GM23248 (cell line): Measurements from ENCODE around the gene TRAPPC5. TPM values are rescaled to one million over a fixed set of nuclear protein-coding genes. Genes with fewer than 3 reads are reported as not detected.

Experiments used
- DNase-seq: peaks from one replicate; pipeline ENCODE4 v3.0.0-alpha.2; 2015
- H2AFZ ChIP-seq: fragments of 200-600 bp; sonication (generic); 2 replicates; pipeline ENCODE4 v1.6.1; 2016; ENCODE audit warnings: antibody characterized with exemption
- H3F3A ChIP-seq: fragments of 200-600 bp; sonication (generic); 2 replicates; pipeline ENCODE4 v1.6.1; 2016; ENCODE audit warnings: mild to moderate bottlenecking, antibody characterized with exemption, mixed run types; ENCODE audit not compliant: insufficient read depth
- H3K27ac ChIP-seq: fragments of 200-600 bp; sonication (generic); 2 replicates; pipeline ENCODE4 v1.5.1; 2016; ENCODE audit warnings: mild to moderate bottlenecking
- H3K27me3 ChIP-seq: fragments of 200-600 bp; sonication (generic); replicated peaks from 2 replicates; pipeline ENCODE4 v1.6.1; 2016; ENCODE audit warnings: mild to moderate bottlenecking; ENCODE audit not compliant: insufficient read depth
- H3K36me3 ChIP-seq: fragments of 200-600 bp; sonication (generic); 2 replicates; pipeline ENCODE4 v1.6.1; 2016; ENCODE audit warnings: low read depth, mild to moderate bottlenecking
- H3K4me1 ChIP-seq: fragments of 200-600 bp; sonication (generic); 2 replicates; pipeline ENCODE4 v1.6.1; 2016; ENCODE audit warnings: mild to moderate bottlenecking; ENCODE audit not compliant: insufficient read depth
- H3K4me2 ChIP-seq: fragments of 200-600 bp; sonication (generic); one replicate; pipeline ENCODE4 v1.6.1; 2016; ENCODE audit warnings: mild to moderate bottlenecking; ENCODE audit not compliant: unreplicated experiment
- H3K4me3 ChIP-seq: fragments of 200-600 bp; sonication (generic); 2 replicates; pipeline ENCODE4 v1.5.1; 2016; ENCODE audit warnings: mild to moderate bottlenecking
- H3K79me2 ChIP-seq: fragments of 200-600 bp; sonication (generic); 2 replicates; pipeline ENCODE4 v1.6.1; 2016; ENCODE audit warnings: mild to moderate bottlenecking; ENCODE audit not compliant: insufficient read depth
- H3K9ac ChIP-seq: fragments of 200-600 bp; sonication (generic); 2 replicates; pipeline ENCODE4 v1.6.1; 2016; ENCODE audit warnings: mild to moderate bottlenecking
- H3K9me2 ChIP-seq: fragments of 200-600 bp; sonication (generic); 2 replicates; pipeline ENCODE4 v1.6.1; 2016; ENCODE audit warnings: mixed run types, mild to moderate bottlenecking, moderate library complexity; ENCODE audit not compliant: insufficient read depth
- H3K9me3 ChIP-seq: fragments of 200-600 bp; sonication (generic); one replicate; pipeline ENCODE4 v1.6.1; 2017; ENCODE audit warnings: low read depth
- H4K20me1 ChIP-seq: fragments of 200-600 bp; sonication (generic); 2 replicates; pipeline ENCODE4 v1.6.0; 2016; ENCODE audit not compliant: insufficient read depth
- EZH2 ChIP-seq: fragments of 200-600 bp; sonication (generic); IDR thresholded peaks from 2 replicates; pipeline ENCODE4 v1.6.1; 2018; ENCODE audit warnings: antibody characterized with exemption, mild to moderate bottlenecking; ENCODE audit not compliant: insufficient read depth, poor library complexity, severe bottlenecking
- EZH2phosphoT487 ChIP-seq: fragments of 200-600 bp; sonication (generic); IDR thresholded peaks from 2 replicates; pipeline ENCODE4 v1.6.1; 2018; ENCODE audit warnings: antibody characterized with exemption, moderate library complexity, mild to moderate bottlenecking, low read depth; ENCODE audit not compliant: insufficient read depth
- WGBS, 2 experiments: methylation state at CpG; one replicate each; pipeline ENCODE4 v1.1.6; 2015 to 2017; ENCODE audit warnings: low lambda C conversion rate in 2 of 2, low coverage in 1 of 2; ENCODE audit errors: missing lambda C conversion rate in 2 of 2; 5-methylcytosine and 5-hydroxymethylcytosine counted together
- in situ Hi-C: fragments of 300-500 bp; cut with MboI; formaldehyde crosslinking; loops from 2 replicates; pipeline ENCODE4 v1.15.0; 2020
- polyA plus RNA-seq: library from polyadenylated mRNA; unstranded; fragments of >200 nt; fragmentation: Nextera tagmentation; extraction: Ambion mirVana; gene quantifications from 2 replicates; pipeline ENCODE4 v1.2.1, GENCODE V29; 2016
- total RNA-seq: library from RNA; depleted of rRNA; stranded (reverse); fragments of >200 nt; shearing (Covaris generic); gene quantifications from 2 replicates; pipeline ENCODE4 v1.2.3, GENCODE V29; 2014; rRNA removed

Gene TRAPPC5
- total and polyA plus RNA-seq, 2 experiments from 2014 or later = 68.1 to 207 TPM

DNA sequence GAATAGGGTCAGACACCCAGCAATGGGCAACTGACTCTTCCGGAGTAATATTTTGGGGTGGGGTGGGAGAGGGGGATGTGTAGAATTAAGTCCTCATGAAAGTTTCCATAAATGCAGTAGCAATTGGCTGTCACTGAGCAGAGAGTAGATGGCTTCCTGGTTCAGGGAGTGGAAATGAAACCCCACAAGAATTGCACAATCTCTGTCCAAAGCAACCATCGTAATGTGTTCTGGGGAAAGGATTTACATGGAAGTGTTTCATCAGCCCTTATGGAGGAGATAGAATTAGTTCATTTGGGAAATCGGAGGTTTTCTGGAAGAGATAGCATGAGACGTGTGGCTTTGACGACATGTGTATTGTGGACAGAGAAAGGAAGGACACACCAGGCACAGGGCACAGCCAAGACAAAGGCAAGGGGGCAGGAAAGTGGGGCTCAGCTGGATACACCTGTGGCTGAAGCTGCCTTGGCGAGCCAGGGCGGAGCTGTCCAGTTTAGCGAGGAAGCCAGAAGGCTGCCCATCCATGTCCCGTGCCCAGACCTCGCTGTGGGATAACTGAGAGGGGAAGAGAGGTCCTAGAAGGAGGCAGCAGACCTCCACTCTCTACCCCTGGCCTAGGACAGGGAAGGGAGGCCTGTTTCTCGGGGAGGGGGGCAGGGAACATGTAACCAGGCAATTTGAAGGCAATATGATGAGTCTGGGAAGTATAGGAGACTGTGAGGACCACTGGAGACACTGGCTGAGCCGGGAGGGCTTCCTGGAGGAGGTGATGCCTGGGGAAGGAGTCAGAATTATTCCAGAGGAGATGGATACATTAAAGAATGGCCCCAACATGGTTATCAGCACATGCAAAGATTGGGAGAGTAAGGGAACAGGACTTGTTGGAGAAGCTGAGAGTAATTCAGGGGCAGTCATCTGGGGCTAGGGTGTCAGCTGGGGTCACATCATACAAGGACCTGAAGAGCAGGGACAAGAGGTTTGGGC is 53.9 kb downstream of the TRAPPC5 start:
- Histone ChIP-seq H3K36me3 (no peaks in the 10 kb centered on the region), H4K20me1 (no peaks in the 10 kb centered on the region), H3K4me1 (no peaks in the 10 kb centered on the region), H3K4me2 (no peak overlapping the region), H3K4me3 (no peak overlapping the region), H3K9me3 (no peaks in the 10 kb centered on the region), H3K27ac (no peak overlapping the region), H3K9ac (no peak overlapping the region), H3F3A (no peaks in the 10 kb centered on the region), H3K9me2 (no peaks in the 10 kb centered on the region), H3K27me3 (peaks cover 40% of the 10 kb centered on the region), H3K79me2 (no peaks in the 10 kb centered on the region), H2AFZ (no peak overlapping the region)
- in situ Hi-C loops = no loop called here
- DNase-seq = peak; percentile 37
- TF ChIP-seq EZH2 = no peak
- no peak for TF ChIP-seq EZH2phosphoT487
- WGBS, 2 experiments = 14 to 17% methylated on average over 12 of the region's 12 CpGs

DNA sequence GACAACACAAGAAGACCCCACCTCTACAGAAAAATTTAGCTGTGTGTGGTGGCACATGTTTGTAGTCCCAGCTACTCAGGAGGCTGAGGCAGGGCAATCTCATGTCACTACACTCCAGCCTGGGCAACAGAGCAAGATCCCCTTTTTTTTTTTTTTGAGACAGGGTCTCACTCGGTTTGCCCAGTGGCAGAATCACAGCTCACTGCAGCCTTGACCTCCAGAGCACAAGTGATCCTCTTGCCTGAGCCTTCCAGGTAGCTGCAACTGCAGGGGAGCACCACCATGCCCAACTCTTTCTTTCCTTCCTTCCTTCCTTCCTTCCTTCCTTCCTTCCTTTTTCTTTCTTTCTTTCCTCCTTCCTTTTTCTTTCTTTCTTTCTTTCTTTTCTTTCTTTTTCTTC is 55.5 kb downstream of the TRAPPC5 start:
- H2AFZ ChIP-seq = no peak overlapping the region

DNA sequence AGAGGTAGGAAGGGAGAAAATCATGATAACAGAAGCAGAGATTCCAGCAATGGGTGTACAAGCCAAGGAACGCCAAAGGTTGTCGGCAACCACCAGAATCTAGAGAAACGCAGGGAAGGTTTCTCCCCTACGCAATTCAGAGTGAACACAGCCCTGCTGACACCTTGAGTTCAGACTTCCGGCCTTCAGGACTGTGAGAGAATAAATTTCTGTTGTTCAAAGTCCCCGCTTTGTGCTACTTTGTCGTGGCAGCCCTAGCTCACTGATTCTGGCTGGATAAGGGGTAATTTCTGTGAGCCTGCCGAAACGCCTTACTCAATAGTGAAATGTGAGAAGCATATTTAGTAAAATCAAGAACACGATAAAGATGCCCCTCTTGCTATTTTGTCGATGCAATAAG is 56.6 kb downstream of the TRAPPC5 start:
- Histone ChIP-seq H3K36me3 (no peaks in the 10 kb centered on the region), H3K4me3 (no peak overlapping the region), H3K4me1 (no peaks in the 10 kb centered on the region), H3K27me3 (peaks cover 37% of the 10 kb centered on the region), H3K9me2 (no peaks in the 10 kb centered on the region), H3K9ac (no peak overlapping the region), H3K79me2 (no peaks in the 10 kb centered on the region), H3K4me2 (no peak overlapping the region), H2AFZ (no peak overlapping the region), H3K9me3 (no peaks in the 10 kb centered on the region), H3K27ac (no peak overlapping the region), H4K20me1 (no peaks in the 10 kb centered on the region), H3F3A (no peaks in the 10 kb centered on the region)
- 52 to 60% methylated on average over 11 of the region's 11 CpGs for WGBS, 2 experiments
- in situ Hi-C loops = no loop called here
- no peak for TF ChIP-seq EZH2phosphoT487
- TF ChIP-seq EZH2 = no peak
- DNase-seq = no peak

More for the DNA sequence above, 55.5 kb downstream of the TRAPPC5 start:
- Histone ChIP-seq H3K27ac (no peak overlapping the region), H3K4me1 (no peaks in the 10 kb centered on the region), H3K9me2 (no peaks in the 10 kb centered on the region), H3K36me3 (no peaks in the 10 kb centered on the region), H3K9me3 (no peaks in the 10 kb centered on the region), H3K9ac (no peak overlapping the region), H3K79me2 (no peaks in the 10 kb centered on the region), H3K27me3 (peaks cover 37% of the 10 kb centered on the region), H3F3A (no peaks in the 10 kb centered on the region), H3K4me2 (no peak overlapping the region), H3K4me3 (no peak overlapping the region), H4K20me1 (no peaks in the 10 kb centered on the region)
- in situ Hi-C loops = no loop called here
- TF ChIP-seq EZH2 (no peak), EZH2phosphoT487 (no peak)
- DNase-seq = no peak
- WGBS, 2 experiments = 0 to 8% methylated on average over 1 of the region's 1 CpG

Other genes starting within 250 kb of the TRAPPC5 start
- 4.0 and 5.2 TPM in 2 replicates for gene PEX11G, start 191.8 kb upstream of the TRAPPC5 start, total RNA-seq
- 6.0 and 6.2 TPM in 2 replicates for gene PEX11G, start 191.8 kb upstream of the TRAPPC5 start, polyA plus RNA-seq
- gene ZNF358, start 164.7 kb upstream of the TRAPPC5 start, total RNA-seq = 51.1 and 56.3 TPM in 2 replicates
- 11.4 and 12.0 TPM in 2 replicates for gene ZNF358, start 164.7 kb upstream of the TRAPPC5 start, polyA plus RNA-seq
- gene MCOLN1, start 158.2 kb upstream of the TRAPPC5 start, total RNA-seq = 4.9 and 5.9 TPM in 2 replicates
- 28.6 TPM in 2 replicates for gene MCOLN1, start 158.2 kb upstream of the TRAPPC5 start, polyA plus RNA-seq
- 86.6 and 116 TPM in 2 replicates for gene PNPLA6, start 145.1 kb upstream of the TRAPPC5 start, total RNA-seq
- gene PNPLA6, start 145.1 kb upstream of the TRAPPC5 start, polyA plus RNA-seq = 65.0 and 67.2 TPM in 2 replicates
- gene CAMSAP3, start 85.0 kb upstream of the TRAPPC5 start, total RNA-seq = not detected in 2 replicates
- gene CAMSAP3, start 85.0 kb upstream of the TRAPPC5 start, polyA plus RNA-seq = not detected in 2 replicates
- 30.7 and 33.0 TPM in 2 replicates for gene XAB2, start 51.3 kb upstream of the TRAPPC5 start, total RNA-seq
- gene XAB2, start 51.3 kb upstream of the TRAPPC5 start, polyA plus RNA-seq = 12.2 and 12.5 TPM in 2 replicates
- 7.6 and 13.5 TPM in 2 replicates for gene PET100, start 51.0 kb upstream of the TRAPPC5 start, total RNA-seq
- 189 and 199 TPM in 2 replicates for gene PET100, start 51.0 kb upstream of the TRAPPC5 start, polyA plus RNA-seq
- gene PCP2, start 47.1 kb upstream of the TRAPPC5 start, total RNA-seq = not detected in 2 replicates
- not detected in 2 replicates for gene PCP2, start 47.1 kb upstream of the TRAPPC5 start, polyA plus RNA-seq
- 1.8 TPM in 1 of 2 replicates, not detected in the other for gene STXBP2, start 43.7 kb upstream of the TRAPPC5 start, total RNA-seq
- gene STXBP2, start 43.7 kb upstream of the TRAPPC5 start, polyA plus RNA-seq = 1.4 and 2.0 TPM in 2 replicates
- gene RETN, start 11.8 kb upstream of the TRAPPC5 start, total RNA-seq = not detected in 2 replicates
- not detected in 2 replicates for gene RETN, start 11.8 kb upstream of the TRAPPC5 start, polyA plus RNA-seq
- not detected in 2 replicates for gene MCEMP1, start 3.7 kb upstream of the TRAPPC5 start, total RNA-seq
- not detected in 2 replicates for gene MCEMP1, start 3.7 kb upstream of the TRAPPC5 start, polyA plus RNA-seq
- not detected in 2 replicates for gene FCER2, start 21.3 kb downstream of the TRAPPC5 start, total RNA-seq
- gene FCER2, start 21.3 kb downstream of the TRAPPC5 start, polyA plus RNA-seq = 0.33 TPM in 1 of 2 replicates, not detected in the other
- not detected in 2 replicates for gene CLEC4G, start 51.3 kb downstream of the TRAPPC5 start, total RNA-seq
- gene CLEC4G, start 51.3 kb downstream of the TRAPPC5 start, polyA plus RNA-seq = not detected in 2 replicates
- not detected in 2 replicates for gene CD209, start 66.7 kb downstream of the TRAPPC5 start, total RNA-seq
- gene CD209, start 66.7 kb downstream of the TRAPPC5 start, polyA plus RNA-seq = not detected in 2 replicates
- not detected in 2 replicates for gene CLEC4M, start 82.4 kb downstream of the TRAPPC5 start, total RNA-seq
- gene CLEC4M, start 82.4 kb downstream of the TRAPPC5 start, polyA plus RNA-seq = not detected in 2 replicates
- gene EVI5L, start 149.4 kb downstream of the TRAPPC5 start, total RNA-seq = 24.3 and 26.8 TPM in 2 replicates
- 6.9 and 8.4 TPM in 2 replicates for gene EVI5L, start 149.4 kb downstream of the TRAPPC5 start, polyA plus RNA-seq
- gene PRR36, start 193.6 kb downstream of the TRAPPC5 start, total RNA-seq = not detected in 2 replicates
- gene PRR36, start 193.6 kb downstream of the TRAPPC5 start, polyA plus RNA-seq = 0.10 TPM in 1 of 2 replicates, not detected in the other
- gene LRRC8E, start 207.7 kb downstream of the TRAPPC5 start, total RNA-seq = 3.5 and 3.6 TPM in 2 replicates
- 3.7 and 4.0 TPM in 2 replicates for gene LRRC8E, start 207.7 kb downstream of the TRAPPC5 start, polyA plus RNA-seq
- gene MAP2K7, start 223.0 kb downstream of the TRAPPC5 start, total RNA-seq = 9.7 and 14.8 TPM in 2 replicates
- gene MAP2K7, start 223.0 kb downstream of the TRAPPC5 start, polyA plus RNA-seq = 4.6 and 4.8 TPM in 2 replicates
- gene TGFBR3L, start 234.0 kb downstream of the TRAPPC5 start, total RNA-seq = 9.0 TPM in 1 of 2 replicates, not detected in the other
- gene TGFBR3L, start 234.0 kb downstream of the TRAPPC5 start, polyA plus RNA-seq = 24.3 and 30.6 TPM in 2 replicates
- gene SNAPC2, start 239.5 kb downstream of the TRAPPC5 start, total RNA-seq = 20.5 and 33.7 TPM in 2 replicates
- gene SNAPC2, start 239.5 kb downstream of the TRAPPC5 start, polyA plus RNA-seq = 47.2 and 49.4 TPM in 2 replicates
- gene CTXN1, start 245.3 kb downstream of the TRAPPC5 start, total RNA-seq = 3.5 and 9.0 TPM in 2 replicates
- 3.3 and 3.4 TPM in 2 replicates for gene CTXN1, start 245.3 kb downstream of the TRAPPC5 start, polyA plus RNA-seq